Measurements from ENCODE around the gene CLDND2. TPM values are rescaled to one million over a fixed set of nuclear protein-coding genes. Genes with fewer than 3 reads are reported as not detected.

Gene CLDND2
- total RNA-seq, 1 experiment from 2014 or later: 0.95 TPM

GRCh38 chr19:51352783-51353360, 15.9 kb downstream of the CLDND2 start:
- no peak overlapping the region for H2AFZ ChIP-seq (ENCODE audit: low read length)
- intact Hi-C loops (cut with micrococcal nuclease): no loop called here
- no peak overlapping the region for H3K4me3 ChIP-seq (ENCODE audit: low read length)
- DNase-seq (no peak), ATAC-seq (no peak)
- ChIA-PET CTCF (no interaction called here), POLR2A (ENCODE audit: unreplicated experiment) (interaction anchor here (0.7 kb wide), 1 partner anchor 11 kb away, joined by 3 read pairs; the partner anchor contains the start of gene VSIG10L)
- TF ChIP-seq CTCF (conservative IDR thresholded peaks at IDR 0.05; ENCODE audit: low read depth, low read length) (no peak), EZH2phosphoT487 (IDR thresholded peaks at IDR 0.05; ENCODE audit: borderline replicate concordance, low read length) (no peak), EZH2 (IDR thresholded peaks at IDR 0.05; ENCODE audit: low read length, unreplicated experiment) (no peak)
- H3K27me3 ChIP-seq (ENCODE audit: low read length): no peaks in the 10 kb centered on the region
- no peaks in the 10 kb centered on the region for H3K9me2 ChIP-seq (replicated peaks; ENCODE audit: low read length)
- peaks cover 9% of the 10 kb centered on the region for H3K4me1 ChIP-seq (ENCODE audit: insufficient read depth, low read length)
- no peak overlapping the region for H3K27ac ChIP-seq (ENCODE audit: low read length)
- H4K20me1 ChIP-seq (ENCODE audit: low read length): no peaks in the 10 kb centered on the region
- no TSS peak for BruUV-seq (replicated peaks)
- H3K4me2 ChIP-seq (ENCODE audit: low read length): no peak overlapping the region
- peaks cover 24% of the 10 kb centered on the region for H3K36me3 ChIP-seq (ENCODE audit: low read depth, low read length)
- H3K9ac ChIP-seq (ENCODE audit: low read length): no peak overlapping the region
- H3F3A ChIP-seq (ENCODE audit: low read length, unreplicated experiment): no peaks in the 10 kb centered on the region
- 0 out of 2 replicates have a peak, but pooled peaks cover 8% of the 10 kb centered on the region for H3K79me2 ChIP-seq (ENCODE audit: low read length)
- H3K9me3 ChIP-seq (ENCODE audit: low read length): no peaks in the 10 kb centered on the region

GRCh38 chr19:51351266-51351990, 17.4 kb downstream of the CLDND2 start:
- Histone ChIP-seq H3K4me2 (ENCODE audit: low read length) (no peak overlapping the region), H3K9me2 (replicated peaks; ENCODE audit: low read length) (no peaks in the 10 kb centered on the region), H3K36me3 (ENCODE audit: low read depth, low read length) (peaks cover 34% of the 10 kb centered on the region), H4K20me1 (ENCODE audit: low read length) (no peaks in the 10 kb centered on the region), H3K4me1 (ENCODE audit: insufficient read depth, low read length) (peaks cover 9% of the 10 kb centered on the region), H3K27me3 (ENCODE audit: low read length) (no peaks in the 10 kb centered on the region), H3K4me3 (ENCODE audit: low read length) (no peak overlapping the region), H2AFZ (ENCODE audit: low read length) (no peak overlapping the region), H3K27ac (ENCODE audit: low read length) (peak overlapping the region; percentile 44), H3K9ac (ENCODE audit: low read length) (no peak overlapping the region), H3K79me2 (ENCODE audit: low read length) (0 out of 2 replicates have a peak, but pooled peaks cover 4% of the 10 kb centered on the region), H3K9me3 (ENCODE audit: low read length) (no peaks in the 10 kb centered on the region), H3F3A (ENCODE audit: low read length, unreplicated experiment) (no peaks in the 10 kb centered on the region)
- no peak for ATAC-seq
- no peak for TF ChIP-seq EZH2phosphoT487 (IDR thresholded peaks at IDR 0.05; ENCODE audit: borderline replicate concordance, low read length)
- no peak for TF ChIP-seq CTCF (conservative IDR thresholded peaks at IDR 0.05; ENCODE audit: low read depth, low read length)
- TF ChIP-seq EZH2 (IDR thresholded peaks at IDR 0.05; ENCODE audit: low read length, unreplicated experiment): no peak
- ChIA-PET POLR2A (ENCODE audit: unreplicated experiment) (no interaction called here), CTCF (no interaction called here)
- intact Hi-C loops (cut with micrococcal nuclease): no loop called here
- DNase-seq: no peak
- BruUV-seq (replicated peaks): no TSS peak

All from PC-3 (cell line).